ENCODE results near the gene GRK1.

GRK1 gene

GRCh38 chr13:113731192-113732175 is 64.5 kb downstream of the GRK1 start:
- DNase-seq: no peak

GRCh38 chr13:113732176-113732960 is 65.3 kb downstream of the GRK1 start:
- DNase-seq: no peak

GRCh38 chr13:113732961-113733950 is 66.2 kb downstream of the GRK1 start:
- no peak for DNase-seq

- no peak for DNase-seq
These were observed 67.2 kb downstream of the GRK1 start for GRCh38 chr13:113734099-113734825.

GRCh38 chr13:113734826-113735125 is 67.8 kb downstream of the GRK1 start:
- no peak for DNase-seq

GRCh38 chr13:113735194-113735593 is 68.2 kb downstream of the GRK1 start:
- DNase-seq: no peak

- DNase-seq: no peak
These were observed 68.7 kb downstream of the GRK1 start for GRCh38 chr13:113735750-113736149.

- no peak for DNase-seq
These were observed 69.3 kb downstream of the GRK1 start for GRCh38 chr13:113736258-113736731.

- DNase-seq: no peak
These were observed 70.8 kb downstream of the GRK1 start for GRCh38 chr13:113737803-113738202.

GRCh38 chr13:113739527-113740285 is 72.7 kb downstream of the GRK1 start:
- DNase-seq: no peak

- no peak for DNase-seq
These were observed 73.2 kb downstream of the GRK1 start for GRCh38 chr13:113740286-113740556.

GRCh38 chr13:113740661-113741060 is 73.6 kb downstream of the GRK1 start:
- DNase-seq: no peak

GRCh38 chr13:113741191-113741668 is 74.2 kb downstream of the GRK1 start:
- peak; percentile 77 for DNase-seq

GRCh38 chr13:113742000-113742441 is 75.0 kb downstream of the GRK1 start:
- no peak for DNase-seq

GRCh38 chr13:113742445-113743120 is 75.6 kb downstream of the GRK1 start:
- DNase-seq: no peak

GRCh38 chr13:113743366-113744195 is 76.6 kb downstream of the GRK1 start:
- DNase-seq: no peak

- DNase-seq: no peak
These were observed 77.4 kb downstream of the GRK1 start for GRCh38 chr13:113744197-113745000.

GRCh38 chr13:113745059-113745458 is 78.0 kb downstream of the GRK1 start:
- no peak for DNase-seq
